ENCODE data around the gene RCAN2.
A peak's percentile ranks its signal among the peaks of the same experiment; 100 is the strongest.

RCAN2 gene

DNA sequence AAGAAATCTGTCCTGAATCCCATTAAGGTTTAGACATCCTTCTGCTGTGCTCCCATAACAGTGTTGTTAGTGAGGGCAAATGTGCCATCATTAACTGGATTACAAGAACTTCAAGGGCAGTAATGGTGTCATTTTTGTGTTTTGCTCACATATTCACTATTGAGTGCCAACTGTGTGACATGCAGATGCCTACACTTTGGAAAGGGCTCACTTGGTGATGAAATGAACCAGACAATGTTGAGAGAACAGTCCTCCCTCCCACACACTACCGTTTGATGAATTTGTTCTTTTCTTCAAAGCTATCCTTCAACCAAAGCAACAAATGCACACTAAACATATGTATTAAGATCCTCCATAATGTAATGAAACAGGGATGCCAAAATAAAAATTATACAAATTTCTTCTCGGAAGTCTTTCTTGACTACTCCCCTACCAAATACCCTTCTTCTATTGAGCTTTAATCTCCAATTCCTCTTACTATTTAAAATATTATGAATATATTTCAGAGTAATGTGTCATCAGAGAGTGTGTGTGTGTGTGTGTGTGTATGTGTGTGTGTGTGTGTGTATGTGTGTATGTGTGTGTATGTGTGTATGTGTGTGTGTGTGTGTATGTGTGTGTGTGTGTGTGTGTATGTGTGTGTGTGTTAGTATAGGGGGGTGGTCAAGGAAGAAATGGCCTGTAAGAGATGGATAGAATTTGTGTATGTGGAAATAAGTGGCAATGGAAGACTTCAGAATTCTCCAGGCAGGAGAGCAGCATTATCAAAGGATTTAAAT is 228.1 kb downstream of the RCAN2 start:
- no peak for DNase-seq (ENCODE audit: low spot score)
- no peak for FAIRE-seq

DNA sequence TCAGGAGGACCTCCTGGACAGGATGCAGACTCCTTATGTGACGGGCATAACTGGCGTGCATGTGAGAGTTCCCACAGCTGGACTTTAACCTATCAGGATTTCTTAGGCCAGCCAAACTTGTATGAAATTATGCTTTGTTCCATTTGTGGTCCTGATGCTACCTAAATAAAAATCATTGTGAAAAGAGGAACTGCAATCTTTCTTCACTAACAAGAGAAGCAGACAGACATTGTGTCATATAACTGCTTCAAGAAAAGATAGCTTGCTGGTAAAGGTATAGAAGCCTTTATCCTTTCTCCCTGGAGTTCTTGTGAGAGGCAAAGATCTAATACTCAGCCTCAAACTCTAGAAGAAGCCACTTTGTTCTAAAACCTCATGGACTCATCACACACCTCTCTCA is 233.0 kb downstream of the RCAN2 start:
- FAIRE-seq = no peak

DNA sequence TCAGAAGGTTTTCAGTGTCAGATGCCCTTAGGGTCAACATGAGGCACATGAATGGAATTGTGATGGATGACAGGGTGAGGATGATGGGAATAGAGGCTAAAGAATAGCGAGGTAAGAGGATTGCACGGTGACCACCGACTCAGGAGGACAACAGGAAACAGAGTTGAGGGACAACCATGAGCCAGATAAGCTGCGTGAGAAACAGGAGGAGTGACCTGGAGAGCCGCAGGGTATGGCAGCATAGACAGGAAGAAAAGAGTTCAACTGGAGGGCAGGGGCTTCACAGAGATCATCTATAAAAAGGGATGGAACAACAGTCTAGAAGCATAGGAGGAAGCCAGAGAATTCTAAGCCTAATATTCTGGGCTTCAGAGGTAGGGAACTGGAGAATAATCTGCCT is 235.7 kb downstream of the RCAN2 start:
- no peak for FAIRE-seq
- DNase-seq (ENCODE audit: low spot score) = no peak

More for the DNA sequence above, 233.0 kb downstream of the RCAN2 start:
- DNase-seq (ENCODE audit: low spot score) = no peak

DNA sequence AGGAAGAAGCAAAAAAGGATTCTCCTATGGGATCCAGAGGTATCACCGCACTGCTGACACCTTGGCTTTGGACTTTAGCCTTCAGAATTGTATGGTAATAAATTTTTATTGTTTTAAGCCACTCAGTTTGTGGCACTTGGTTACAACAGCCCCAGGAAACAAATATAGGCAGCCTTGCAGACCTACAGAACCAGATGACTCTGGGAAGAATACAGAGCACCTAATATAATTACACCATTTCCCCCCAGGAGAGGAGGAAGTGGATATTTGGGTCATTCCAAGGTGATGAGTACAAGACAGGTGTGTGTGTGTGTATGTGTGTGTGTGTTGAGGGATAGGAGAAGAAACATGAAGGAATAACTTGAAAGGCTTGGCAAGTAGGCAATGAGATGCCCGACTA is 236.3 kb downstream of the RCAN2 start:
- DNase-seq (ENCODE audit: low spot score) = no peak
- no peak for FAIRE-seq

DNA sequence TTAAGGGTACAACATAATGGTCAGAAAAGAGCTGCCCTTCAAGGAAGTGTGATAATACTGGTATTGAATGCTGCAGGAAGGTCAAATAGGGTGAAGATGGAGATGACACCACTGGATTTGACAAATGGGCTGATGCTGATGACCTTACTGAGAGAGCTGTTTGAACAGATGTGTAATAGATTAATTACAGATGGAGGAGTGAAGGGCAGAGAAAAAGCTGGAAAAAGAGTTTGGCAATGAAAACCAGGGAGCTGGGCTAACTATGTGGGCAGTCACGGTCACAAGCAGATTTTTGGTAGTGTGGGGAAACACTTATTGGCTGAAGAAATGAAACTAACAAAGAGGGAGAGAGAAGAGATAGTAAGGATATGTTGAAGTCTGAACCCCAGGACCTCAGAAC is 236.9 kb downstream of the RCAN2 start:
- FAIRE-seq (no peak), DNase-seq (ENCODE audit: low spot score) (no peak)

DNA sequence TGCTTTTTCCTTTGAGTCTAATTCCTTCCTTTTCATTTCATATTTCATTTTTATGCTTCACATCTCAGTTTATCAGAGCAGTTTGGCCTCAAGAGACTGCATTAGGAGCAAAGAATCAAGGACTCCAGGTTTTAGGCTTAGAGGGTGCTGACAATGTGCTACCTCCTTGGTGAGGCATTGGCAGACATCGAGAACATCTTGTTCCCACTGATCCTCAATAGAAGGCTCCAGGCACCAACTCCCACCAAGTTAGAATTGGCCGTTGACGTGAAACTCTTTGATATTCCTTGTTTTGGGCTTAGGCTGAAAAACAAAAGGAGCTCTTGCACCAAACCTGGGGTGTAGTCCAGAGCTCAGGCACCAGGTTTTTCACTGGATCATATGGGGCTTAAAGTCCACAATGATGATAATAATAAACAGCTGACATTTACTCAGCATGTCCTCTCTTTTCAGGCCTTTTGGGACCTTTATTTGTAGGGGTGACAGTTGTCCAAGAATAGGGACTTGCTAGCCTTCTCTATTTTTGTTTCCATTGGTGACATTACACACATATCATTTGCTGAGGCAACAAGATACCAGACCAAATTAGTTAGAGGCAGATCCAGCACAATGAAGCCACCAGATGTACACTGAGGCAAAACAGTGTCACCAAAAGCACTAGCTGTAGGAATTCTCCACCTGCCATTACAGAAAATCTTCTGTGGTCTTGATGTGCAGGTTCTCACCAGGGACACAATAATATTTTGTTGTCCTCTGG is 239.5 kb downstream of the RCAN2 start:
- DNase-seq (ENCODE audit: low spot score) (no peak), FAIRE-seq (no peak)

DNA sequence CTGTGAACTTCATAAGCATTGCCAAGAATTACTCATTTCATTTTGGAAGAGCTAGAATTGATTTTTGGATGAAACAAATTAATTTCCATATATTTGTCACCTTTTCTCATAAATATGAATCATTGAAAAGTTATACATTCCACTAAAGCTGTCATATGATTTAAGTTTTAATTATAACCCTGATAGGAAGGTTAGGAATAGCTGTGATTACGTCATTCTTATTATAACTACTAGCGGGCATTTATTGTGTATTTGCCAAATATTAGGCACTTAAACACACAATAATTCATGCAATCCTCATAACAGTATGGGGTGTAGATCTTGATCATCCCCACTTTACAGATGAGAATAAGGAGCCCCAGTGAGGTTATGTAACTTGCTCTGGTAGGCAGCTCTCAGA is 243.1 kb downstream of the RCAN2 start:
- DNase-seq (ENCODE audit: low spot score) (no peak), FAIRE-seq (no peak)

DNA sequence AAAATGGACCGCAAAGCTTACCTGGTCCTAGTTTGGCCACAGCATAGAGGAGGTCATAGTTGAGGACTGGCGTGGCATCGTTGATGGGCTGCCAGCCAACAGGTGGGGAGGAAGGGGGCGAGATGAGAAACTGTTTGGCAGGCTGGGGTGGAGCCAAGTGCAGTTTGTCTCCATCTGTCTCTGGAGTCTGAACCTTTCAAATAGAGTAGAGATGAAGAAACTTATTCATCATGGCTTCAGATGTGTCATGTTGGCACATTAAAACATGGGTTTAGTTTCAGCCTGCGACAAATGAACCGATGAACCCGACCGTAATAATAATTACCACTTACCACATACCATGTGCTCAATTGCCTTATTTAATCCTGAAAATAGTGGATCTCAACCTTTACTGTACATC is 244.5 kb downstream of the RCAN2 start:
- FAIRE-seq (no peak), DNase-seq (ENCODE audit: low spot score) (no peak)

DNA sequence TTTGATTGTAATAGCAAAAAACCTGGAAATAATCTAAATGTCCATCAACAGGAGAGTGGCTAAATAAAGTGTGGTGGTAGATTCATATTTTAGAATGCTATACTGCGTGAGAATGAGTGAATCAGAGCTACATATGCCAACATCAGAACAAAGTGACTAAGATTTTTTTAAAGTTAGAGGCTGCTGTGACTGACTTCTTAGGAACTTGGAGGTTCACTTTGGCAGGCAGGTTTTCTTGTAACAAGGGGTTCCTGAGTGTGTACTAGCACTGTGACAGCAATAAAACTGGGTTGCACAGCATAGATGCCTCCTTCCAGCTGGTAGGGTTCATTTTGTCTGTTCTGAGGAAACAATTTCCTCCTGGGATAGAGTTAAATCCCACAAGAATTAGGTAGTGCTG is 245.2 kb downstream of the RCAN2 start:
- no peak for FAIRE-seq
- no peak for DNase-seq (ENCODE audit: low spot score)

DNA sequence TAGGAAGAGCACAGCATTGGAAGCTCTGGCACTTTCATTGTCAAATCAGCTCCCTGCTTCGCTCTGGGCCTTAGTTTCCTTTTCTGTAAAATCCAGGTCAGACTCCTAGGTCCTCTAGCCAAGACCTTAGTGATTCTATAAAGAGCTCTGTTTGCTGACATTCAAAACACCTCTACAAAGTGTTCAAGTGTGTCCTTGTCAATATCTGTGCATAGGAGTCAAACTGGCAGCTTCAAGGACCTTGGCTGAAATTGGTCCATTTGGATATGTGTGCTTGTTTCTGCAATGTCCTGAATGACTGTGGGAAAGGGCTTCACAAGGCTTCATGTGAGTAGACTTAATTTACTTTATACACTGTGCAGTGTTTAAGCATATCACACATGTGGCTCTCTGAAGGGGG is 246.6 kb downstream of the RCAN2 start:
- DNase-seq (ENCODE audit: low spot score) (no peak), FAIRE-seq (no peak)

DNA sequence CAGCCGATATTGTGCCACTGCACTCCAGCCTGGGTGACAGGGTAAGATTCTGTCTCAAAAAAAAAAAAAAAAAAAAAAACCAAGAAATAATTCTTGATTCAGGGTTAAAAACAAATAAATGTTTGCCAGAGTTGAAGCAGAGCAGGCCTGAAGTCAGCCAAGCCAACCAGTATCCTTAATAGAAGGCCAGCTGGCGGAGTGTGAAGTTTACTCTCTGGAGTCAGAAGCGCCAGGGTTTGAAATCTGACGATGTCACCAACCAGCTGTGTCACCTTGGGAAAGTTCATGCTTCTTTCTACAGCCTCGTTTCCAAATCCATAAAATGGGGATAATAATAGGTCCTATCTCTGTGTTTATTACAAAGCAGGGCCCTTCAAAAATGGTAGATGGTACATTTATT is 247.5 kb downstream of the RCAN2 start:
- DNase-seq (ENCODE audit: low spot score) (no peak), FAIRE-seq (no peak)

DNA sequence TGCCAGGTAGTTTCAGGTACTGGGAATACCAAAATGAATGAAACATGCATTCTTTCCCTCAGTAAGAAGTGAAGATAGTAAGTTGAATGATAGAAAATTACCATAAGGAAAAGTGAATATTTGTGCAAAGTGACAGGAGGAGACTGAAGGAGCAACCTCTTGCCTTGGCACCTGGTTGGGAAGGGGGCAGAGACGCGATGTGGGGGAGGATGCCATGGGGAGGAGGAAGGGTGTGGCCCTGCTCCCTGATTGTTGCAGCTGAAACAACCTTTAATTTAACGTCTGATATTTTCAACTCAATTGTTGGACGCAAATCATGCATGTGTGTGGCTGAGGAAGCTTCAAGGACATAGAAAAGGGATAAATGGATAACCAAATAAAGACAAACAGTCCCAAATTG is 248.3 kb downstream of the RCAN2 start:
- DNase-seq (ENCODE audit: low spot score) (no peak), FAIRE-seq (no peak)

DNA sequence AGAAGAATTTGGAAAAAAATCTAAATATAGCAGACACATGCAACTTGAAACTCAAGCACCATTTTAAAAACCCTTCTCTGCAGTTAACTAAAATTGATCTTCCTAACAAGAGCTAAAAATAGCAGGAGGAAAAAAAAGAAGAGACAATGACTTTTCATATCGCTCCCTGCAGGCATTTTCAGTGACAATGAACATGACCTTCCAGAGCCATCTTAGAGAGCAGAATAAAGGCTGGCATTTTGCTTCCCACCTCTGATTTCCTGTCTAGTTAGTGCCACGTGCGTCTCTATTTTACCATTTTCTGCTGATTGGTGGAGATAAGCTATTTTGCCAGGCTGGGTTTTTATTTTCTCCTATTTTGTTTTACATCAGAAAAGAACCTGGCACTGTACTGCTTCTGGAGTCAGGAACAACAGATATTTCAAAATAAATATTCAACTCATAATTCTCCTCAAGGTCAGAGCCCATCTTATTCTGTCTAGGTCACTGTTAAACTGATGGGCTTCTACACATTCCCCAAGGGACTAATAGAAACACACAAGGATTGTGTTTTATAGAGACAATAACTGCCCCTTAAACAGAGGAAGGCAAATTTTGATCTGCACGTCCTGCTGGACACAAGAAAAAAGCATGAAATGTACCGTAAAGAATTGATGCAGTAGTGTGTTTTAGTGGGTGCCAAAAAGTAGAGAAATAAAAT is 250.2 kb downstream of the RCAN2 start:
- FAIRE-seq = no peak
- DNase-seq (ENCODE audit: low spot score) = no peak

DNA sequence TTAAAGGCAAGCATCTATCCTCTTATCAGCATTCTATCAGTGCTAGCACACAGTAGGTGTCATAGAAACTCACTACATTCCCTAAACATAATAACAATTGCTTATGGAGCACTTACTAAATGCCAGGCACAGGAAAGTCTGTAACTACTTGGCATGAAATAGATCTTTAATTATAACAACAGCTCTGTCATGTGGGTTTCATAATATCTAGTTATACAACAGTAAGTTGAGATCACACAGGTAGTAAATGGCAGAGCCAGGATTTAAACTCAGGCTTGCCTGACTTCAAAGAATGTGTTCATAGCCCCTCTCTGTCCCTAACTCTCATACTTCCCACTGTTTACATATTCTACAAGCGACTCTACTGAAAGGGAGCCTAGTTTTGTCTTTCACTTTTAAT is 254.5 kb downstream of the RCAN2 start:
- no peak for FAIRE-seq
- DNase-seq (ENCODE audit: low spot score) = no peak

DNA sequence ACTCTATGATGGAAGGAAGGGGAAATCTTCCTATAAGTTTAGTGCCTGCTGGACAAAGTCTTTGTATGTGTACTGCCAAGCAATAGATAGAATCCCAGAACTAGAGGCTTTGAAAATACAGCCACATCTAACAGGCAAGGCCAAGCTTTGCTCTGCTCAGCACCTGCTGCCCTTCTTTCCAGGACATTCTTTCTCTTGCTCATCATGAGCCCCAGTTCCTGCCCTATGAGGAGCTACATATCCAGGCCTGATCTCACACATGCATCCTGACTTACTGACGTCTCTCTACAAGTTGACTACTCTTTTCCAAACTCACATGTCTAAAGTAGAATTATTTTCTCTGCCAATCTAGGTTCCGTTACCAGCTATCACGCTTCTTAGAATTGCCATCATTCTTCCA is 256.0 kb downstream of the RCAN2 start:
- DNase-seq (ENCODE audit: low spot score) = no peak
- no peak for FAIRE-seq

DNA sequence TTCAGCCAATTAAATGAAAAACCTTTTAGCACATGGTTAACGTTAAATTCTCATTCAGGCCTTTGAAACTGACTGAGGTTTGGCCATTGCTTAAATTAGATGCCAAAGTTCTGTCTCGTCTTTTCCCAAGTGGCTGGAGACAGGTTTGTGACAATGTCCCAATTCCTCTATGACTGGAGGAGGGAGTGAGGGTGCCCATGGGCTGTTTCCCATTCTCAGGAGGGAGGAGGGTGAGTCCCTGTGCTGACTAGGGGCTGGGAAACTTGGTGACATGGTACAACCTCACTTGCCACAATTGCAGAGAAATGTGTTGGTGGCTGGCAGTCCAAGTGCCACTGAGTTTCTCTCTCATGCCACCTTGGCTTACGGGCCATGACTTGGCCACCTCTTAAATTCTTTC is 256.5 kb downstream of the RCAN2 start:
- DNase-seq (ENCODE audit: low spot score) = no peak
- no peak for FAIRE-seq

DNA sequence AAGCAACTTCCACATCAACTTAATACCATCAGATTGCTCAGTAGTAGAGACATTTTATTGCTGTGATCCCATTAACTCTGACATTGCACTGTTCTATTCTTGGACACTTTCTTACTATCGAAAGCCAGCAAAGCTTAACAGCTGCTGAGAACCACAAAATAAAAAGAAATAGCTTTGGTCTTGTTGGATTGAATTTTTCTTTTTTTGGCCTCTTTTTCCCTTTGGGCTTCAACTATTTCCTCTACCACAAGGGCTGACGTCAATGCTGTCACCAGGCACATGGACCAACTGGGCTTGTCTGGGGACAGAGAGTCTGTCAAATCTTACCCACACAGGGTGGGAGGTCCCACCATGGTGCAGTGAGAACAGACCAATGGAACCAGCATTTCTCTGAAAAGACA is 257.1 kb downstream of the RCAN2 start:
- FAIRE-seq (no peak), DNase-seq (ENCODE audit: low spot score) (no peak)

DNA sequence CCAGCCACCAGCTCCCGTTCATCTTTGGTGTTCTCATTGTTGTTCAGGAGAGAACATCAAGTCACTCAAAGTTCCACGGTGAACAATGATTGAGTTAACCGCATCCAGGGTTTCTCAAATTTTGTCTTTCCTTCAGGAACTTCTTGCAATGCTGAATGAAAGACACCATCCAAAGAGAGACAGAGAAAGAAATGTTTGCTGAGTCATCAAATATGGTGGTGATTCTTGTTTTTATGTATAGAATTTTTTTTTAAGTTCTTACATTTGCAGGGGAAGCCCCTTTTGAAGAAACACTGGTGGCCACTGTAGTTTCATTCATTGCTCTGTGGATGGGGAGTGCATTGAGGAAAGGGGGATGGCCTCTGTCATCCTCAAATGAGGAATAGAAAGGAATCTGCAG is 258.1 kb downstream of the RCAN2 start:
- FAIRE-seq (no peak), DNase-seq (ENCODE audit: low spot score) (no peak)

DNA sequence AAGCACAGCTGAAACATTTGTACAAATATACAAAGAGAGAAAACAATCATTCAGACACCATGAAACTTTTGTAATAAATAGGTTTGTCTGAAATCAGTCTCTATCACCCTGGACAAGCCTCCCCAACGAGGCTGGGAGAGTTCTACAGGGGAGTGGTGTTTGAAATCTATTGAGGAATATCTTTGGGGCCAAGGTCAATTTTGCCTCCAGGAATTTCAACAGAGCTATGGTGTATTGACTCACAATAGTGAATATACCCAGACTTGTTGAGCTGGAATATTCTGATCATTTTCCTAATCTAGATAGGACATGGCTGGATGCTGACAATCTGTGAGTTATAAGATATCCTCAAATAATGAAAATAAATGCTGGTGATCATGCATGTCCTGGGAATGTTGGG is 269.0 kb downstream of the RCAN2 start:
- DNase-seq (ENCODE audit: low spot score) (no peak), FAIRE-seq (no peak)

DNA sequence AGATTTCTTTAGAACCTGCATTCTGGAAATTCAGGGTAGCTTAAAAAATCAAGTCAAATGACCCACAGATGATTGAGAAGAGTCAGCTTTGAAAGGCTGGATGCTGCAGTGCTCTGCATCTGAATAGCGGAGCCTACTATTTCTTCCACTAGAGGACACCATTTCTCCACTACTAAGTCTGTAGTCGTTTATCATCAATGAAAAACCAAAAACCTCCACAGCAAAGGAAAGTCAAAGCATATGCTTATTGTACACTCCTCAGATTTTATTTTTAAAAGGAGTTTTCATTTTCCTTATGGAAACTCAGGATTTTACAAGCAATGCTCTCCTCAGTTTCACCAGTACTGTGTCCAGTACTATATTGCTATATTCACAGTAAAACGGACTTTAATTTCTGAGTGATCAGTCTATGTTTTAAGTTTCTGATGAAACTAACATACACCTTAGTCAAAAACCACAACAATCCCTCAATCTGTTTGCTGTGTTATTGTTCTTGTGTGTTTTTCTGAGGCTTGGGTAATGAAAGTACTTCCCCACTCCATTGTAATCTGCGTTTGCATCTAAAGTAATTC is 269.9 kb downstream of the RCAN2 start:
- peak; percentile 48 for DNase-seq (ENCODE audit: low spot score)
- FAIRE-seq = no peak

DNA sequence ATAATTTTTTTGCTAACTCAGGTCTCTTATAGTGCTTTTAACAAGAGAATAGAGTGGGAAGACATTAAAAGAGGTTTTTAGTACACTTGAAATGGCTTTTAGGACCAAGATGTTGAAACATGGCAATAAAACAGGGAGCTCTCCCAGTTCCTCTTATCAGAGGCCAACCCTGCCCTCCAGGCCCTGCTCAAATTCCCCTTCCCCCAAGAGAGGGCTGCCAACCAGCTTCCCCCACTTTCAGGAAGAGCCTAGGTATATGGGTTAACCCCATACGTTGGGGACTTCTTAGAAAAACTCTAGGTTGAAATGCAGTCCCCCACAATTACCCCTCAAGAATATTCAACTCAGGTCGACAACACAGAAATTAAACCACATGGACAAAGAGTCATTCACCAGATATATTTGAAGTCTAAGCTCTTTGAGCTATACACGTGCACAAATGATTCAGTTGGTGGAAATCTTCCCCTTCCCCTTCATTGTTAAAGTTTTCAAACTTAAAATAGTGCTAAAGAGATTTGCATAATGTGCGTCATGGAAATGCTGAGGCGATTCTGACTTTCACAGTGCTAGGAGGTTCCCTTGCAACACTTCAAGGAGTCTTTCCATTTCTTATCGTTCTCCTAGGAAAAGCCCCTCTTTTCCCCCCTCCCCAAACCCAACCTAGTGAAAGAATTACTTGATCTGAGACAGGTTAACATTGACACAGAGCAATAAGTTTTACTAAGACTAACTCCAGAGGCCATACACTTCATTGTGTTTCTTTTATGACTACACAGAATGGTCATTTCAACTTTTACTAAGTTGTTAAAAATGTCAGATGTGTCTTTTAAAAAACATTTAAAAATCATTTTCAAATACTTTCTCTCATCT is 270.7 kb downstream of the RCAN2 start:
- no peak for DNase-seq (ENCODE audit: low spot score)
- FAIRE-seq = no peak
